NCI-H128 (cell line): ENCODE results near the gene RNF144A.
"Not testable (repeated sequence)": the region's sequence is repeated elsewhere in the genome, so short reads cannot be mapped to it uniquely, and the experiment has no call there.

ENCODE experiments used
- DNase-seq: peaks from one replicate; lab custom pipeline; 2025; ENCODE audit not compliant: unreplicated experiment; lab: John Stamatoyannopoulos, UW

The RNF144A gene

GRCh38 chr2:6927753-6928152, 10.5 kb downstream of the RNF144A start:
- no peak for DNase-seq

DNA sequence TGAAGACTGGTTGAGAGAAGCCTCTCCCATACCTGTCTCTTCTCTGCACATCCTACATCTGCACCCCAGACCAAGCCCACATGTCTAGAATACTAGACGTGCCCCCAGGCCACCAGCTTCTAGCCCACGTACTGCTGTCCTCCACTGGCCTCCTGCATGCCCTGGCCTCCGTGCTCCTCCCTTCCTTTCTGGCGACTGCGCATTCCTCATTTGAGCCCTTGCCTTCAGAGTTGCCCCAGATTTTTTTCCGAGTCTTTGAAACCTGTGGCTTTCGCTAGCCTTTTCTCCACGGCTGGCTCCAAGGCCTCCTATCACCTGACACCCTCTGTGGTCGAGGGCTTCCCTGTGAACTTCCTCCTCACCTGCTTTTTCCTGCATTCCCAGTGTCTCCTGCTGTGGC, 11.2 kb downstream of the RNF144A start:
- DNase-seq = no peak

- no peak for DNase-seq
Measured at GRCh38 chr2:6929196-6929819, 12.1 kb downstream of the RNF144A start.

DNA sequence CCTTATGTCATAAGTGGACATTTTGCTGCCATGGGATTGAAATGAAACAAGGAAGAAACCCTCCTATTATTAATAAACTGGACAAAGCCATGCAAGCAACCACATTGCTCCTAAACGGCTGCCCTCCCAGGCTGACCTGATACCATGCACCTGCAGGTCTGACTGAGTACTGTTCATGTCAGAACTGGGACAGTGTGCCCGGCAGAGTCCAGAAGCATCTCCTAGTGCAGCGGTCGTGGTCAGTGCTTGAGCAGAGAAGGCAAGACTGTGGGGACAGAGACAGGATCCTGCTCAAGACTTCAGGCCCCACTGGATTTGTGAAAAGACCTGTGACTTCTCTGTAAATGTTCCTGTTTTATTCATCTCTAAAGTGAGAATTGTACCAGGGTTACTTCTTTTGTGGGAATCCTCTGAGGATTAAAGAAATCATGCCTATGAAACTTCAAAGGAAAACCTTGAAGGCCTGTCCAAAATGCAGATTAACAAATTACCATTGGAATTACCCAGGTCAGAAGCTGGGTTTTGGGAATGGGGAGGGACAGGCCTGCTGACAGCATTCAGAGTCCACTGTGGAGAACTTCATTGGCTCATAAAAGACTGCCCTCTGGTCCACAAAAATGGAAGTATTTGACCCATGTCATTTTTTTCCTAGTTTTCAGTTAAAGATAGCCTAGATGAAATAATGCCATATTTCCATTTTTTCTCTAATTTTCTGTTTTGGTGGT, 13.9 kb downstream of the RNF144A start:
- no peak for DNase-seq

GRCh38 chr2:6931753-6932152, 14.5 kb downstream of the RNF144A start:
- DNase-seq = no peak

DNA sequence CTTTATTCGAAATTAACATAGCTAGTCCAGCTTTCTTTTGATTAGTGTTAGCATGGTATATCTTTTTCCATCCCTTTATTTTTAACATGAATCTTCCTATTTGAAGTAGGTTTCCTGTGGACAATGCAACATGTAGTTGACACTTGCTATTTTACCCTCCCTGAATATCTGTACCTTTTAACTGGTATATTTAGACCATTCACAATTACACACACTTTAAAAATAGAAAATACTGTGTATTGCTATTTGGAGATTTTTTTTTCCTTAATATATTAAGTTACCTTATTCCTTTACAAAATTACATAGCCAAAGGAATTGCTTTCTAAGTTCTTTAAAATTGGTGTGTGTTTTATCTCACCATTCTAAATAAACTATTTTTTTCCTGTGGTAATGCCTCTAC, 15.0 kb downstream of the RNF144A start:
- DNase-seq = no peak

DNA sequence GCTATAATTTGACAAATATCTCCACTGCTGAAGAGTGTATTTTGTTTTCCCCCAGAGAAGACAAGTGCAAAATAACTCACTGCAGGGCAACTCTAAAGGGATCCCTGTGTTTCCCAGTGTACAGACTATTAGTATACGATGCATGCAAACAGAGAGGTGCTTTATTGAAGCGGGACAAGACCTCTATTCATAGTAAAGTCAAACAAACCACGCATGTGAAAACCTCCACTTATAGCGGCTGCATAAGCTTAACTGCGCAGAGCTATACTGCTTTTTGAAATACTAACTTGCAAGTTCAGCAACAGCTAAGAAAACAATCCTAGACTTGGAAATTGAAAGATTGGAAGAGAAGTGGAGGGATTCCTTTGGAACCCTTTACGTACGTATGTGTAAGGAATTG, 15.6 kb downstream of the RNF144A start:
- DNase-seq = no peak

- DNase-seq = no peak
Measured at GRCh38 chr2:6933911-6934310, 16.7 kb downstream of the RNF144A start.

DNA sequence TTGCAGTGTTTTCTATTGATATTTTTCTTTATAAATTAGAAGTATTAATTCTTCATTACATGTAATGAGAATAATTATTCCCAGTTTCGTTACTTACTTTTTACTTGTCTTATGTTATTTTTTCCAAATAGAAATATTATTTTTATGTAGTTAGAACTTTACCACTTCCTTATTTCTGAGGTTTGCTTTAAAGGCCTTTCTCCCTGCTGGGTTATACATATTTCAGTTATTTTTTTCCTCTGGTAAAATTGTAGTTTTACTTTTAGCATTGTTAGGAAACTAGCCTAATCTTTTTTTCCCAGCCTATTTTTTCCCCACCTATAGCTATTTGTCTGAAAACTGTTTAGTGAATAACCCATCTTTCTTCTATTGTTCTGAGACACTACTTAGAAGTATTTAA, 17.1 kb downstream of the RNF144A start:
- no peak for DNase-seq

DNA sequence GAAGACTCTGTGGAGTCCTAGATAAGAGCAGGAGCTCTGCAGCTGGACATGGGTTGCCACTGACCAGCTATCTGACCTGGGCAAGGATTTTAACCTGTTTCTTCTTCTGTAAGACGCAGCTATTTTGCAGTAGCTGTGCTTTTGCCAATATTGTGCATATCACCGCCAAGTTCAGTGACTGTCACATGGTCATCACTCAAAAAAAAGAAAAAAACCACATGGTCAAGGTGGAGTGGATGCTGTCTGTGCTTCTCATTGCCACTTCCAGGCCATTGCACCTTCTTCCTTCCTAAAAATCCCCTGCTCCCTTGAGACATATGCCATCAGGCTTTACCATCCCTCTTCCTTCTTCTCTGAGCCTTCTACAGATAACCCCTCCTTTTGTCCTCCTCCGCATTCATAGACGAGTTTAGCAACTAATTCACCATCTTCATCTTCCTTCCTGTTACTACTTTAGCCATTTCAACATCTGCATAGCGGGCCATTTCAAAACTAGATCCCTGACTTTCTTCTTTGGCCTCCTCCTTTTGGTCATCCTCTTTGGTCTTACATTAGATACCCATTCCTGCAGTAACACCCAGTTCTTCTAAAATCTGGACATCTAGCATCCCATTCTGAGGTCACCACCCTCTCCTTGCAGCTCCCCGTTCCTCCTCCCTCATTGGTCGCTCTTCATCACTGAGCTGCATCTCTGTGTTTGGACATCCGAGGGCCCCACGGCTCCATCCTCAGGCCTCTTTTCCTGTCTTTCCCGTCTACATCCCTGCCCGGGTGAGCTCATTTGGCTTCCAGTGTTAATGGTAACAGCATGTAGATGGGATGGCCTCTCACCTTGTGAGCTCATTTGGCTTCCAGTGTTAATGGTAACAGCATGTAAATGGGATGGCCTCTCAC, 17.8 kb downstream of the RNF144A start:
- no peak for DNase-seq

- not testable (repeated sequence) for DNase-seq
Measured at GRCh38 chr2:6935652-6936020, 18.4 kb downstream of the RNF144A start.

DNA sequence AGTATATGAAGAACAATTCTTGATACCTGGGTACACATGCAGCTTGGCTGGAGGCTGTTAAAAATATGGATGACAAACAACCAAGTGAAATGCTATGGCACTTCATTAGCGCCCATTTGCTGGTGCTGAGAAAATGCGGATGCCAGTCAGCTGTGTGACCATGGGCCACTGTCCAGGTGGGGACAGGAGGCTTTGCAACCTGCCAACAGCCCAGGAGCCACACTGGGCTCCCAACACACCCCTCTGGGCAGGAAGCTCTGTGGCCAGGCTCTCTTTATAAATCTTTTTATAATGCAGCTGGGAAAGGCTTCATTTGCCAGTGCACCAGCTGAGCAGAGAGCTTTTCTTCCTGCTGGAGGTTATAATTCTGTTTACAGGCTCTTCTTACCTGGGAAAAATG, 19.9 kb downstream of the RNF144A start:
- DNase-seq = no peak

GRCh38 chr2:6937582-6937981, 20.4 kb downstream of the RNF144A start:
- no peak for DNase-seq

DNA sequence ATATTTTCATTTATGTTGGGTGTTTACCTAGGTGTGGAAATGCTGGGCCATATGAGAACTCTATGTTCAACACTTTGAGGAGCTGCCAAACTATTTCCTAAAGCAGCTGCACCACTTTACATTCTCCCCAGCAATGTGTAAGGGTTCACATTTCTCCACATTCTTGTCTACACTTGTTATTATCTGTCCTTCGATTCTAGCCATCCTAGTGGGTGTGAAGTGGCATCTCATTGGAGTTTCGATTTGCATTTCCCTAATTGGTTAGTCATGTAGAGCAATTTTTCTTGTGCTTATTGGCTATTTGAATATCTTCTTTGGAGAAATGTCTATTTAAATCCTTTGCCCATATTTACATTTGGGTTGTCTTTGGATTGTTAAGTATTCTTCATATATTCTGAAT, 21.9 kb downstream of the RNF144A start:
- DNase-seq = no peak

DNA sequence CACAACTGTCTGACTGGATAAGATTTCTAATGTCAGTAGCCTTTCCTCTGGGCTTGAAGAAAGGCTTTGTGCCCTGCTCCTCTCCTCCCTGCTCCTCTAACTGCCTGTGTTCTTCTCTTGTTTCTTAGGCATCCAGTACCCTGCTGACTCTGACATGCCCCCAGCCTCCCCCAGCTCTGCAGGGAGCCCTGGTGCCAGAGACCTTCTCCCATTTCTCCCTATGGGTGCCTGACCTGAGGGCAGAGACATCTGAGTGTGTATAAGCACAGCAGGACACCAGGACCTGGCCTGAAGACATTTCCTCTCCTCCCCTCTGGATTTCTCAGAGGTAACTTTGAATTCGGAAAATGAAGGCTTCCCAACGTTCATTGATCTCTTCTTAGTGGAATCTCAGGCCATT, 23.6 kb downstream of the RNF144A start:
- DNase-seq = no peak

GRCh38 chr2:6941299-6942046, 24.3 kb downstream of the RNF144A start:
- DNase-seq = no peak

DNA sequence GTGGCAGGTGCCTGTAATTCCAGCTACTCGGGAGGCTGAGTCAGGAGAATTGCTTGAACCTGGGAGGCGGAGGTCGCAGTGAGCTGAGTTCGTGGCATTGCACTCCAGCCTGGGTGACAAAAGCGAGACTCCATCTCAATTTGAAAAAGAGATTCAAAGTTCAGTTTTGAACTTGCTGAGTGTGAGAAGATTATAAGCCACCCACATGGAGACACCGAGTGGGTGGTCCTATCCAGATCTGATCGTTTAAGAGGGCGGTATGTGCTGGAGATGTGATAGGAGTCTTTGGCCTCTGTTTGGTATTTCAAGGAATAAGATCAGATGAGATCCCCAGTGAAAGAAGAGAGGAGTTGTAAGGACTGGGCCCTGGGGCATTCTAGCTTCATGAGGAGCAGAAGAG, 25.6 kb downstream of the RNF144A start:
- DNase-seq = no peak

DNA sequence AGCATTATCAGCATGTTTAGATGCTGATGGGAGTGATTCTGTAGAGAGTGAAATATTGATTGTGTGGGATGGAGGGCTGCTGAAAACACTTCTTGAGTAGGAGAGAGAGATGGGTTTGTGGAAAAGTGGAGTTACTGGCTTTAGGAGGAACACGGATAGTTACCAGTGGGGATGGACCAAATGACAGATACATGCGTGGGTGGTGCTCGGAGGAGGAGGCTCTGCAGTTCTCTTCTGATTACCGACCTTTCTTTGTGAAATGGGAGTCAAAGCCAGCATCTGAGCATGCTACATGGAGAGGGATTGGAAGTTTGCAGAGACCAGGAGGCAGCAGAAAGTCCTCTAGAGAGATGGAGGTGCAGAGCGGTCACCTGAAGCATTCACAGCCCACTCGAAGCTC, 26.3 kb downstream of the RNF144A start:
- DNase-seq = no peak

DNA sequence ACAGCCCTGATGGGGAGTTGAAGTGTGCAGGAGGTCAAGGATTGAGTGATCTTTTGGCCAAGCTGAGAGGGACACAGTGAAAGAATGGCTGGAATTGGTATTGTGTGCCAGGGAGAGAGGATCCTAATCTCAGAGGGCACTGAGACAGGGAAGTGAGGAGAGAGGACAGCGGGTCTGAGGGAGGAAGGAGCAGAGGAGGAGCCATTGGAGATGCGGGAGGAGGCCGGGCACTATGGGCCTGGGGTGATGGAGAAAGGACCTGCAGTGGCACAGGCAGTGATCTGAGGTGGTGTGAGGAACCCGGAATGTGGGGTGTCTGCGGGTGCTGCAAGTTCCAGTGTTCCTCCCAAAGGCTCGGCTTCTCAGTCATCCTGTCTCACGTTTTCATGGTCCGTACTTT, 26.8 kb downstream of the RNF144A start:
- DNase-seq = no peak

DNA sequence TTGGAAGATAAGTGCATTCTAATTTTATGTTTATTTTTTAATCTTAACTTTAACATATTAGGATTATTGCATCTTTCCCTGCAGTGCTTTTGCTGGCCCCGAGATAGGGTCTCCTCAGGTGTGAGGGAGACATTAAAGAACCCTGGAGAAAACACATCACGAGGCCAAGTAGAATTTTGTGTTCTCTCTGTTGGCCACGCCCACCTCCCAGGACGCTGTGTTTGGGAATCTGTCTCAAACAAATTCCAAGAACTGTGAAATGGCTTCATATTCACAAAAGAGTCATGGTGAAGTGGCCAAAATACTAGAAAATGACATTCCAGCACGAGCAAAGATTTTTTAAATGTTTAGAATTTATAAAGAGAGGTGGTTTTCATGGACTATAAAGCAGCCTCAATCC, 27.3 kb downstream of the RNF144A start:
- DNase-seq = no peak

DNA sequence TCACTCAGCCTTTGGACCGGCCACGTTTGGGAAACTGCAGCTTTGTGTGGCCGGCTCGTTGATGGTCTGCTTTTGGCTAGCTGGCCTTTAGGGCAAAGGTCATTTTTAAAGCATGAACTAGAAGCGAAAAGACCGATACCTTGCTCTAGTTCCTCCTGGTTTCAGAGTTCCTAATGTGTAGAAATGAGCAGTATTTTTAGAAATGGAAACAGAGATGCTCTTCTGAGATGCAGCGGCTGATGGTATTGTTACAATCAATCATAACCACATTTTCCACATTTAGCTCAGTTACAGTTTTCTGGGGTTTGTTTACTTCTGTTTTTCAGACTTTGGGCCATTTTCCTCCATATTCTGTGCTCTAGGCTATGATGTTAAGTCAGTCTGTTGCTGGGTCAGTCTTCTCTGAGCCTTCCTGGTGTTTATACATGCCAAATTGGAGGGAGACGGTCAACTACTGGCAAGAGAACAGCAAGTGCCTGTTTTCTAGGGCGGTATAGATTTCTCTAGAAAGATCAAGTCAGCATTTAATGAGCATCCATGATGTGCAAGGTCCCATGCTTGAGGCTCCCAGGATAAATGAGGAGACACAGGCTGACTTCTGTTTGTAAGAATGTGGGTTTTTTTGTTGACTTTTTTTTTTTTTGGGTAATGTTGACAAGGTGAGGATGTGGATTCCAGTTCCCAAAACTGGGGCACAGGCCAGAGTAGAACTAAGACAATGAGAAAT, 28.0 kb downstream of the RNF144A start:
- DNase-seq = no peak
